AG10803 (cell line): ENCODE measurements around the gene TCF7L2.
"Not testable (repeated sequence)": the region's sequence is repeated elsewhere in the genome, so short reads cannot be mapped to it uniquely, and the experiment has no call there.

Experiments
- DNase-seq: peaks from one replicate; pipeline ENCODE4 v3.0.0; 2010; ENCODE audit warnings: low read depth
- H3K4me3 ChIP-seq: 2 replicates; pipeline ENCODE4 v1.5.1; 2011; ENCODE audit warnings: mild to moderate bottlenecking, low read length, control low read depth
- TF ChIP-seq, protein P1 (sequence below): conservative IDR thresholded peaks from 2 replicates; pipeline ENCODE4 v1.5.1; 2011; ENCODE audit warnings: mild to moderate bottlenecking, low read length, control low read depth, inconsistent platforms

Gene TCF7L2

DNA sequence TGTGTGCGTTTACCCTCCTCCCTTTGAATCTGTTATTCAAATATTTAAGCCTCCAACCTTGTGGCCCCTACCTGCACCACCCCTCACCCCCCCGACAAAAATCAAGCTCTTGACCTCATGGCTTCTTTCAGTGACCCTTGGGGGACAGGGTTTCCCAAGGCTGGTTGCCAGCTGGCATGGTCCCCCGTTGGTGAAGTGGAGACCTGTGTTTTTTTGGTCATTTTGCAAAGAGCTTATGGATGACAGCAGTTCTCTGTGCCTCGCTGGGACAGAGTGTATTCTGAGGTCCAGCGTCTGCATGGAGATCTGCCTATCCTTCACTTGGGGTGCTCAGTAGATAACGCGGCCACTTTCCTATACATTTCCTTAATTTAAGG lies 111.0 kb downstream of the TCF7L2 start:
- TF ChIP-seq, protein P1, sequence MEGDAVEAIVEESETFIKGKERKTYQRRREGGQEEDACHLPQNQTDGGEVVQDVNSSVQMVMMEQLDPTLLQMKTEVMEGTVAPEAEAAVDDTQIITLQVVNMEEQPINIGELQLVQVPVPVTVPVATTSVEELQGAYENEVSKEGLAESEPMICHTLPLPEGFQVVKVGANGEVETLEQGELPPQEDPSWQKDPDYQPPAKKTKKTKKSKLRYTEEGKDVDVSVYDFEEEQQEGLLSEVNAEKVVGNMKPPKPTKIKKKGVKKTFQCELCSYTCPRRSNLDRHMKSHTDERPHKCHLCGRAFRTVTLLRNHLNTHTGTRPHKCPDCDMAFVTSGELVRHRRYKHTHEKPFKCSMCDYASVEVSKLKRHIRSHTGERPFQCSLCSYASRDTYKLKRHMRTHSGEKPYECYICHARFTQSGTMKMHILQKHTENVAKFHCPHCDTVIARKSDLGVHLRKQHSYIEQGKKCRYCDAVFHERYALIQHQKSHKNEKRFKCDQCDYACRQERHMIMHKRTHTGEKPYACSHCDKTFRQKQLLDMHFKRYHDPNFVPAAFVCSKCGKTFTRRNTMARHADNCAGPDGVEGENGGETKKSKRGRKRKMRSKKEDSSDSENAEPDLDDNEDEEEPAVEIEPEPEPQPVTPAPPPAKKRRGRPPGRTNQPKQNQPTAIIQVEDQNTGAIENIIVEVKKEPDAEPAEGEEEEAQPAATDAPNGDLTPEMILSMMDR: no peak
- no peak overlapping the region for H3K4me3 ChIP-seq
- DNase-seq: no peak

DNA sequence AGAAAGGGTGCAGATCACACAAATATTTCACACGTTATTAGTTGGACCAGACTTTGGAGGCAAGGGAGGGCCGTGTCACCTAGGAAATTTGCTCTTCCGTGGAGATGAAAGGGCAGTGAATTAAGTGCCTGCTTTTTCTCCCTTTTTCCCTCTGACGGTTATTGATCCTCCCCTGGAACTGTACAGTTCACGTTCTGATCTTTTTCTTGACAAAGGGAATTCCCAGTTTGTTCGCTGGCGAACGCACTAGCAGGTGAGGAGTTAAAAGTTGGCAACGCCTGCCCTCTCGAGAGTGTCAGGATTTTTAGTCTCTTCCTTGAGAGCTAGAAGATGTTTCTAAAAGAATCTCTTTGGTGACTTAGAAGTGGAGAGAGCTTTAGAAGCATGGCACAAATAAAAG lies 111.5 kb downstream of the TCF7L2 start:
- TF ChIP-seq, protein P1: no peak
- DNase-seq: no peak

DNA sequence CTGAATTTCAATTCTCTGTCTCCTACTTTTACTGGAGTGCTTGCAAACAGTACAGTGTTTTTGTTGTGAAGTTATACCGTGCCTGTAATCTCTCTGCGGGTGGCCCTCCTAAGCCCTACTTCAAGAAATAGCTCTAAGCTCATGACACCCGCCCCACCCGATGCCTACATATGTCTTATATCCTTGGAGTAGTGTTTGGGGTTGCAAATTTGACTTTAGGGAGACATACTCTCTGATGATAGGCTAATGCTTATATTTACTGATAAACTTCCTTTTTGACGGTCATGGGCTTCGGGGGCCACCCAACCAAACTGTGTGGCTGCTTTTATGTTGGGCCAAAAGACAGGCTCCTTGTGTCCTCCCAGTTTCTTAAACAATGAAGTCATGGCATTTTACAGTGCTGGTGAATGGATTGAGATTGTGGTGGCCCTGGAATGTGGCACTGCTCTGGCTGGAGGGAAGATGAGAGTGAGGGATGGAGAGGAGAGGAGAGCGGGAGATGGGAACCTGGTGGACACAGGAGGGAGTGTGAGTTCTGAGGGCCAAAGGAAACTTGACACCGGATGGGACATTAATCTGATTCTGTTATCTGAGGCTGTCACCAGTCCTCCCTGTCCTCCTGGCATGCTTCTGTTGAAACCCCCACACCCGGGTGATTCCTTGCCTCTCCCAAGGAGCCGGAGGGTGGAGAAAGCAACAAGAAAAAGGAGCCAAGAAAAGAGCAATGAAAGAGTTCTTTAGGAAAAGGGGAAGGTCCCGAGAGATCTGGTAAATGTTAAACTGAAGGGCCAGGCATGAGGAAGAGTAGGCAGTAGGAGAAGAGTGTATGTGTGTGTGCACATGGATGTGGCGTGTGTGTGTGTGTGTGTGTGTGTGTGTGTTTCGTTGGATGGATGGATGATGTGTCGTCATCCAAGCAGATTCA lies 113.3 kb downstream of the TCF7L2 start:
- DNase-seq: no peak
- H3K4me3 ChIP-seq: no peak overlapping the region

More for the DNA sequence above, 111.5 kb downstream of the TCF7L2 start:
- no peak overlapping the region for H3K4me3 ChIP-seq

DNA sequence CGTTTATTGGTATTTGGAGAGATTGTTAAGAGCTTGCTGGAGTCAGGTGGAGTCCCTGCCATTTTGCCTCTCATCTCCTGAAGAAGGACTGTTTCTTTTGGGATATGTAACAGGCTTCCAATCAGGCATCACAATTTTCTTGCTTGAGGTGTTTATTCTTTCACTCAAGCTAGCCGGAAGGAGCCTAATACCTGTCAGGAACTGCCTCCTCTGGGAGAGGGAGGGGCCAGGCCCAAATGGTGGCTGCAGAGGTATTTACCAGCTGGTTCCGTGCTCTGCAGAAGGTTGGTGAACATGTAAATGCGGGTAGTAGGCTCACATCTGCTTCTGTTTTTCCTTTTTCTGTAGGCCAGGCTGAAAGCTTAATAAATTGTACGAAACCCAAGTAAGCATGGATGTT lies 114.0 kb downstream of the TCF7L2 start:
- DNase-seq: no peak
- H3K4me3 ChIP-seq: no peak overlapping the region
- TF ChIP-seq, protein P1: no peak

More for the DNA sequence above, 113.3 kb downstream of the TCF7L2 start:
- TF ChIP-seq, protein P1: no peak

DNA sequence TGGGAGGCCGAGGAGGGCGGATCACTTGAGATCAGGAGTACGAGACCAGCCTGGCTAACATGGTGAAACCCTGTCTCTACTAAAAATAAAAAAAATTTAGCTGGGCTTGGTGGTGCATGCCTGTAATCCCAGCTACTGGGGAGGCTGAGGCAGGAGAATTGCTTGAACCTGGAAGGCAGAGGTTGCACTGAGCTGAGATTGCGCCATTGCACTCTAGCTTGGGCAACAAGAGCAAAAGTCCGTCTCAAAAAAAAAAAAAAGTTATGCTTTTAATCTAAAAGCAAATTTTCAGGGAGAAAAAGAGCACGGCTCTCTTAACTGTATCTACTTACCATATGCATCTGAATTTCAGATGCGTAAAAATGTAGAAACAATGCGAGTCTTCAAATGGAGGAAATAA lies 116.1 kb downstream of the TCF7L2 start:
- DNase-seq, H3K4me3 ChIP-seq: not testable (repeated sequence)

DNA sequence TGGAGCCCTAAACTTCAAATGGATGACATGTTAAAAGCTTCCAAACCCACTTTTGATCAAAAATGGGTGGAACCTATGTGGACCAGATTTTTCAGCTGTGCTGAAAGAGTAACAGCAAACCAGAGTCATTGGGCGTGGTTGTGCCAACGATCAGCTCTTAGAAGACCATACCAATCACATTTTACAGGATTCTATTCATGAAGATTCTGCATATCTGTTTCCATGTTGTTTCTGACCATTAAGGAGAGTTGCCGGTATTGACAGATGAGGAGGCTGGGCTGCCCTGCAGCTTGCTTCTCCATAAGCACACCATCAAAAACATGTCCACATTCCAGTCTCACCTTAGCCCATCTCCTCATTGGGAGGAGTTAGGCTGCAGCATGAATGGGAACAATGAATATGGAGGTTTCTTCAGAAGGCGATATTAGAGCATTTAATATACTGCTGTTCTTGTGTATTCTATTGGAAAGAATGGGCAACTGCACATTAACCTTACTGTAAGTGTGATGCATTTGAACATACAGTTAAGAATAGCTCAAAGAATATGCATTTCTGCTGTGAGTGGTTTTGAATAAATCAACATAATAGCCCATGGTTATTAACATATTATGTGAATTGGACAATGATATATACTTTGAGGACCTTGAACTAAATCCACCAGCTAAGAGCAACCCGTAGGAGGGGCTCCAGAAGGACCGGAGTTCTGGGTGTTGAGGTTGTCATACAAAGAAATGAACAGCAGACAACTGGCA lies 116.7 kb downstream of the TCF7L2 start:
- no peak overlapping the region for H3K4me3 ChIP-seq
- no peak for DNase-seq
- TF ChIP-seq, protein P1: no peak

DNA sequence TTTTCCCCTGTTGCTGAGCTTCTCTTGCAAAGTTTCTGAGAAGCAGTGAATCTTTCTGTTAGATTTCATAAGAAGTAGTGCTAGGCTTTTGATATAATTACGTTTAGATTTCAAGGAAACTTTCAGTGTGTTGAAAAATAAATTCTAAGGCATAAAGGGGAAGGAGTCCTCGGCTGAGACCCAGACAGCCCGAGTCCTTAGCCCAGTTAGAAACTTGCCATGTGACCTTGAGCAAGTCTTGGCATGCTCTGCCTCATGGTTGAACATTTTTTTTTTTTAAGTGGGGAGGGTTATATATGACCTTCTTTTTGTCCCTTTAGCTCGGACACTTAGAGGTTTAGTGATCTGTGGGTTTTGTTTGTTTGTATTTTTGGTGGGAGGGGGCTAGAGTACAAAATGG lies 117.5 kb downstream of the TCF7L2 start:
- H3K4me3 ChIP-seq: no peak overlapping the region
- no peak for DNase-seq
- TF ChIP-seq, protein P1: no peak
